IMR-90 (cell line): Measurements from ENCODE around the gene LMOD1. TPM values are rescaled to one million over a fixed set of nuclear protein-coding genes. Genes with fewer than 3 reads are reported as not detected.

Experiments used
- ATAC-seq: fragments of 200-7000 bp; cut with Tn5 transposase; 2 replicates; pipeline ENCODE4 v1.9.1; 2020; ENCODE audit warnings: low read depth, mild to moderate bottlenecking, moderate library complexity
- BruUV-seq: library from RNA; stranded (reverse); fragments of 400-500 nt; replicated peaks from 2 replicates; lab custom pipeline; 2021; lab: Mats Ljungman, UMichigan
- CTCF ChIA-PET: fragments of 300-600 bp; formaldehyde crosslinking; extraction: SDS; loops from one replicate; lab custom pipeline; 2021; ENCODE audit warnings: antibody characterized with exemption; lab: Yijun Ruan, JAX
- POLR2A ChIA-PET: fragments of 300-600 bp; sonication (Branson Sonifier 250); formaldehyde crosslinking; loops from one replicate; lab custom pipeline; 2022; ENCODE audit warnings: antibody characterized with exemption; ENCODE audit not compliant: unreplicated experiment; lab: Charles Lee
- DNase-seq: peaks from one replicate; pipeline ENCODE4 v3.0.0; 2013
- H2AFZ ChIP-seq: replicated peaks from 2 replicates; pipeline ENCODE3; 2013; ENCODE audit warnings: low read length, mild to moderate bottlenecking; ENCODE audit not compliant: poor library complexity
- H2AK5ac ChIP-seq: 2 replicates; pipeline ENCODE4 v1.6.1; 2013; ENCODE audit warnings: low read depth, low read length, inconsistent platforms
- H2AK9ac ChIP-seq: replicated peaks from 2 replicates; pipeline ENCODE3; 2013; ENCODE audit warnings: mild to moderate bottlenecking, low read depth, low read length, moderate library complexity; ENCODE audit not compliant: poor library complexity
- H2BK120ac ChIP-seq: 2 replicates; pipeline ENCODE4 v1.6.1; 2013; ENCODE audit warnings: low read depth, low read length, inconsistent platforms
- H2BK15ac ChIP-seq: 3 replicates; pipeline ENCODE4 v1.6.1; 2013; ENCODE audit warnings: low read depth, low read length, inconsistent platforms
- H2BK20ac ChIP-seq: 2 replicates; pipeline ENCODE4 v1.6.1; 2013; ENCODE audit warnings: low read depth, mild to moderate bottlenecking, inconsistent platforms, low read length, moderate library complexity
- H2BK5ac ChIP-seq: 2 replicates; pipeline ENCODE4 v1.6.1; 2013; ENCODE audit warnings: mild to moderate bottlenecking, low read depth, low read length, inconsistent platforms; ENCODE audit not compliant: poor library complexity, severe bottlenecking
- H3K14ac ChIP-seq: replicated peaks from 2 replicates; pipeline ENCODE4 v1.6.1; 2013; ENCODE audit warnings: low read depth, low read length, inconsistent platforms
- H3K18ac ChIP-seq: 2 replicates; pipeline ENCODE4 v1.6.1; 2013; ENCODE audit warnings: low read depth, low read length, control low read depth
- H3K23ac ChIP-seq: 2 replicates; pipeline ENCODE4 v1.6.1; 2013; ENCODE audit warnings: low read depth, low read length, inconsistent platforms
- H3K27ac ChIP-seq: 2 replicates; pipeline ENCODE4 v1.5.1; 2013; ENCODE audit warnings: mild to moderate bottlenecking, control low read depth, low read length; ENCODE audit not compliant: insufficient read depth
- H3K27me3 ChIP-seq: 2 replicates; pipeline ENCODE4 v1.6.1; 2013; ENCODE audit warnings: low read length; ENCODE audit not compliant: control insufficient read depth, insufficient read depth
- H3K36me3 ChIP-seq: 2 replicates; pipeline ENCODE4 v1.6.1; 2013; ENCODE audit warnings: low read length, mixed read lengths; ENCODE audit not compliant: control insufficient read depth, insufficient read depth
- H3K4ac ChIP-seq: 2 replicates; pipeline ENCODE4 v1.6.1; 2013; ENCODE audit warnings: low read depth, low read length, inconsistent platforms
- H3K4me1 ChIP-seq: 2 replicates; pipeline ENCODE4 v1.6.1; 2013; ENCODE audit warnings: low read length, mixed read lengths; ENCODE audit not compliant: control insufficient read depth, insufficient read depth
- H3K4me2 ChIP-seq: 2 replicates; pipeline ENCODE4 v1.6.1; 2013; ENCODE audit warnings: low read depth, mild to moderate bottlenecking, control low read depth, low read length, moderate library complexity
- H3K4me3 ChIP-seq: 2 replicates; pipeline ENCODE4 v1.5.1; 2013; ENCODE audit warnings: low read depth, mild to moderate bottlenecking, control low read depth, low read length, moderate library complexity; ENCODE audit not compliant: insufficient read depth
- H3K56ac ChIP-seq: 2 replicates; pipeline ENCODE4 v1.6.1; 2013; ENCODE audit warnings: low read length, inconsistent platforms; ENCODE audit not compliant: insufficient read depth; ENCODE audit errors: extremely low read depth
- H3K79me1 ChIP-seq, 2 experiments: 2 replicates each; pipeline ENCODE4 v1.6.1; 2013; ENCODE audit warnings: low read length in 2 of 2, inconsistent platforms in 1 of 2, low read depth in 1 of 2
- H3K9ac ChIP-seq: 2 replicates; pipeline ENCODE4 v1.6.1; 2013; ENCODE audit warnings: low read depth, low read length, control low read depth
- H3K9me1 ChIP-seq: 2 replicates; pipeline ENCODE4 v1.6.1; 2013; ENCODE audit warnings: low read length, inconsistent platforms; ENCODE audit not compliant: insufficient read depth
- H3K9me3 ChIP-seq: 2 replicates; pipeline ENCODE4 v1.6.1; 2013; ENCODE audit warnings: low read length; ENCODE audit not compliant: control insufficient read depth, insufficient read depth
- H4K20me1 ChIP-seq: 2 replicates; pipeline ENCODE4 v1.6.1; 2013; ENCODE audit warnings: low read length, inconsistent platforms; ENCODE audit not compliant: insufficient read depth
- H4K5ac ChIP-seq: 2 replicates; pipeline ENCODE4 v1.6.1; 2013; ENCODE audit warnings: mild to moderate bottlenecking, low read depth, low read length, control low read depth
- H4K8ac ChIP-seq, 2 experiments: 2 replicates each; pipeline ENCODE4 v1.6.1; 2013; ENCODE audit warnings: low read depth in 2 of 2, low read length in 2 of 2, control low read depth in 1 of 2, inconsistent platforms in 1 of 2
- H4K91ac ChIP-seq: 2 replicates; pipeline ENCODE4 v1.6.1; 2013; ENCODE audit warnings: low read depth, low read length, inconsistent platforms; ENCODE audit not compliant: insufficient read depth
- BHLHE40 ChIP-seq: fragments of 150-350 bp; IDR thresholded peaks from 2 replicates; pipeline ENCODE4 v1.6.1; 2016; ENCODE audit warnings: mild to moderate bottlenecking, low read depth, low read length
- CEBPB ChIP-seq: IDR thresholded peaks from 2 replicates; pipeline ENCODE4 v1.6.1; 2012; ENCODE audit warnings: low read depth, low read length, improper control_type of control experiment
- CHD1 ChIP-seq: IDR thresholded peaks from 2 replicates; pipeline ENCODE4 v1.6.1; 2012; ENCODE audit warnings: low read depth, low read length, improper control_type of control experiment
- FOS ChIP-seq: fragments of 150-350 bp; IDR thresholded peaks from 2 replicates; pipeline ENCODE4 v1.6.1; 2016; ENCODE audit warnings: low read depth, low read length
- MAFK ChIP-seq: IDR thresholded peaks from 2 replicates; pipeline ENCODE4 v1.6.1; 2012; ENCODE audit warnings: low read depth, low read length, improper control_type of control experiment
- MAZ ChIP-seq: IDR thresholded peaks from 2 replicates; pipeline ENCODE4 v1.6.1; 2012; ENCODE audit warnings: low read depth, mild to moderate bottlenecking, low read length, improper control_type of control experiment, moderate library complexity, borderline replicate concordance
- MXI1 ChIP-seq: IDR thresholded peaks from 2 replicates; pipeline ENCODE4 v1.6.1; 2012; ENCODE audit warnings: low read depth, mild to moderate bottlenecking, low read length, moderate library complexity, borderline replicate concordance
- NFE2L2 ChIP-seq: fragments of 150-350 bp; IDR thresholded peaks from 2 replicates; pipeline ENCODE4 v1.6.1; 2016; ENCODE audit warnings: low read depth, mild to moderate bottlenecking, low read length
- POLR2A ChIP-seq: IDR thresholded peaks from 2 replicates; pipeline ENCODE4 v1.6.1; 2012; ENCODE audit warnings: mild to moderate bottlenecking, low read depth, low read length
- RAD21 ChIP-seq: IDR thresholded peaks from 2 replicates; pipeline ENCODE4 v1.6.1; 2012; ENCODE audit warnings: low read length, improper control_type of control experiment
- RCOR1 ChIP-seq: IDR thresholded peaks from 2 replicates; pipeline ENCODE4 v1.6.1; 2012; ENCODE audit warnings: mild to moderate bottlenecking, low read length, improper control_type of control experiment; ENCODE audit not compliant: insufficient replicate concordance
- RFX5 ChIP-seq: IDR thresholded peaks from 2 replicates; pipeline ENCODE4 v1.8.0; 2012; ENCODE audit warnings: low read depth, mild to moderate bottlenecking, low read length, moderate library complexity
- SMC3 ChIP-seq: fragments of 150-350 bp; IDR thresholded peaks from 2 replicates; pipeline ENCODE4 v1.6.1; 2016; ENCODE audit warnings: low read depth, mild to moderate bottlenecking, antibody characterized with exemption, low read length, moderate library complexity
- WGBS, 2 experiments: methylation state at CpG; one replicate each; pipeline versions ENCODE4 v1.1.5 to v1.1.7; 2013; ENCODE audit warnings: missing lambda C conversion rate in 2 of 2; ENCODE audit not compliant: insufficient read length in 1 of 2; ENCODE audit errors: extremely low coverage in 2 of 2; 5-methylcytosine and 5-hydroxymethylcytosine counted together
- dilution Hi-C: fragments of 300-500 bp; cut with HindIII; formaldehyde crosslinking; loops from one replicate; pipeline ENCODE4 v1.14.3; 2018; ENCODE audit warnings: low sequenced_read_pairs; ENCODE audit not compliant: unreplicated experiment
- in situ Hi-C: fragments of 300-500 bp; cut with MboI; formaldehyde crosslinking; loops from 3 replicates; pipeline ENCODE4 v1.14.3; 2019; ENCODE audit warnings: low sequenced_read_pairs, inconsistent platforms, mixed read lengths
- intact Hi-C: fragments of 100-400 bp; cut with micrococcal nuclease; formaldehyde crosslinking; loops from 2 replicates; pipeline ENCODE4 v1.10.0; 2022
- polyA plus RNA-seq, 3 experiments: library from polyadenylated mRNA; depleted of rRNA; stranded (reverse); fragments of >200 nt; gene quantifications; 2 replicates each; pipeline ENCODE4 v1.2.3, GENCODE V29; 2012; ENCODE audit warnings: low replicate concordance in 1 of 3
- total RNA-seq: library from RNA; depleted of rRNA; stranded (reverse); fragments of >200 nt; gene quantifications from 2 replicates; pipeline ENCODE4 v1.2.3, GENCODE V29; 2012
- TF ChIP-seq, protein P1 (sequence below): fragments of 150-350 bp; IDR thresholded peaks from 2 replicates; pipeline ENCODE4 v1.6.1; 2017; ENCODE audit warnings: mild to moderate bottlenecking, antibody characterized with exemption, low read length, low read depth
- TF ChIP-seq, protein P2 (sequence below): conservative IDR thresholded peaks from 2 replicates; pipeline ENCODE4 v1.5.1; 2012; ENCODE audit warnings: mild to moderate bottlenecking, low read depth, low read length, improper control_type of control experiment
- TF ChIP-seq, protein P3 (sequence below): fragments of 150-350 bp; IDR thresholded peaks from 2 replicates; pipeline ENCODE4 v1.6.1; 2016; ENCODE audit warnings: low read depth, mild to moderate bottlenecking, low read length, moderate library complexity, borderline replicate concordance

The LMOD1 gene
- total and polyA plus RNA-seq, 2 of the 4 experiments (the other 2 are of a cell fraction): 51.7 to 53.2 TPM

DNA sequence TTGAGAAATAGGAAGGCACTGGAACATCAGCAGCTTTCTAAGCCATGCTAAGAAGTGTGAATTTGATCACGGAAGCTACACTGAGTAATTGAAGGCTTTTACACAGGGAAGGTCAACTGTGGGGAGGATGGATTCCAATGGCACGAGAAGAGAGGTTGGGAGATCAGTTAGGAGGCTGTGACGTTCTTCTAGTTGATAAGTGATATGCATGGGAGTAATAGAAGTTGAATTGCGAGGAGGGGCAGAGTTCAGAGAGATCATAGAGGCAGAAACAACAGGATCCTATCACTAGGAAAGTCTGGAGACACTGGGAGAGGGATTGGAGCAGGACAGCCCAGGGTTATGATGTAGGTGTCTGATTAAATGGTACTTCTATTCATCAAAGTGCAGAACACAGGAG, 16.2 kb downstream of the LMOD1 start:
- Histone ChIP-seq H3K4ac (no peak overlapping the region), H4K20me1 (peaks cover 6% of the 10 kb centered on the region; the same call in 1 of the 2 replicates), H2BK120ac (no peak overlapping the region), H3K14ac (no peak overlapping the region), H4K5ac (no peak overlapping the region), H3K9me3 (no peaks in the 10 kb centered on the region), H3K23ac (no peak overlapping the region), H2AK9ac (no peak overlapping the region), H2AFZ (no peak overlapping the region), H2BK20ac (no peak overlapping the region), H3K27me3 (no peaks in the 10 kb centered on the region), H3K27ac (no peak overlapping the region), H3K4me2 (no peak overlapping the region), H3K79me1 (peaks cover 22 to 71% of the 10 kb centered on the region in 2 experiments), H3K56ac (no peak overlapping the region), H3K36me3 (peaks cover 26% of the 10 kb centered on the region), H2AK5ac (no peak overlapping the region), H4K91ac (no peak overlapping the region), H3K9ac (no peak overlapping the region), H2BK15ac (no peak overlapping the region), H4K8ac (no peak overlapping the region), H3K9me1 (peaks cover 23% of the 10 kb centered on the region), H2BK5ac (no peak overlapping the region), H3K4me3 (no peak overlapping the region), H3K4me1 (peaks cover 13% of the 10 kb centered on the region), H3K18ac (no peak overlapping the region)
- in situ Hi-C loops: no loop called here
- dilution Hi-C loops: no loop called here
- no TSS peak for BruUV-seq
- WGBS, 2 experiments: 62% methylated on average over 4 of the region's 4 CpGs; no CpG with 5 or more reads in 1 of the 2 experiments
- intact Hi-C loops: no loop called here
- CTCF ChIA-PET: no interaction called here
- no peak for ATAC-seq
- TF ChIP-seq, protein P1, sequence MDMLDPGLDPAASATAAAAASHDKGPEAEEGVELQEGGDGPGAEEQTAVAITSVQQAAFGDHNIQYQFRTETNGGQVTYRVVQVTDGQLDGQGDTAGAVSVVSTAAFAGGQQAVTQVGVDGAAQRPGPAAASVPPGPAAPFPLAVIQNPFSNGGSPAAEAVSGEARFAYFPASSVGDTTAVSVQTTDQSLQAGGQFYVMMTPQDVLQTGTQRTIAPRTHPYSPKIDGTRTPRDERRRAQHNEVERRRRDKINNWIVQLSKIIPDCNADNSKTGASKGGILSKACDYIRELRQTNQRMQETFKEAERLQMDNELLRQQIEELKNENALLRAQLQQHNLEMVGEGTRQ: no peak
- TF ChIP-seq FOS (no peak), MAZ (no peak), RCOR1 (no peak), CEBPB (no peak), RFX5 (no peak), SMC3 (no peak), NFE2L2 (no peak), RAD21 (no peak), BHLHE40 (no peak), POLR2A (no peak), CHD1 (no peak), MXI1 (no peak), MAFK (no peak)
- TF ChIP-seq, protein P2, sequence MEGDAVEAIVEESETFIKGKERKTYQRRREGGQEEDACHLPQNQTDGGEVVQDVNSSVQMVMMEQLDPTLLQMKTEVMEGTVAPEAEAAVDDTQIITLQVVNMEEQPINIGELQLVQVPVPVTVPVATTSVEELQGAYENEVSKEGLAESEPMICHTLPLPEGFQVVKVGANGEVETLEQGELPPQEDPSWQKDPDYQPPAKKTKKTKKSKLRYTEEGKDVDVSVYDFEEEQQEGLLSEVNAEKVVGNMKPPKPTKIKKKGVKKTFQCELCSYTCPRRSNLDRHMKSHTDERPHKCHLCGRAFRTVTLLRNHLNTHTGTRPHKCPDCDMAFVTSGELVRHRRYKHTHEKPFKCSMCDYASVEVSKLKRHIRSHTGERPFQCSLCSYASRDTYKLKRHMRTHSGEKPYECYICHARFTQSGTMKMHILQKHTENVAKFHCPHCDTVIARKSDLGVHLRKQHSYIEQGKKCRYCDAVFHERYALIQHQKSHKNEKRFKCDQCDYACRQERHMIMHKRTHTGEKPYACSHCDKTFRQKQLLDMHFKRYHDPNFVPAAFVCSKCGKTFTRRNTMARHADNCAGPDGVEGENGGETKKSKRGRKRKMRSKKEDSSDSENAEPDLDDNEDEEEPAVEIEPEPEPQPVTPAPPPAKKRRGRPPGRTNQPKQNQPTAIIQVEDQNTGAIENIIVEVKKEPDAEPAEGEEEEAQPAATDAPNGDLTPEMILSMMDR: no peak
- TF ChIP-seq, protein P3, sequence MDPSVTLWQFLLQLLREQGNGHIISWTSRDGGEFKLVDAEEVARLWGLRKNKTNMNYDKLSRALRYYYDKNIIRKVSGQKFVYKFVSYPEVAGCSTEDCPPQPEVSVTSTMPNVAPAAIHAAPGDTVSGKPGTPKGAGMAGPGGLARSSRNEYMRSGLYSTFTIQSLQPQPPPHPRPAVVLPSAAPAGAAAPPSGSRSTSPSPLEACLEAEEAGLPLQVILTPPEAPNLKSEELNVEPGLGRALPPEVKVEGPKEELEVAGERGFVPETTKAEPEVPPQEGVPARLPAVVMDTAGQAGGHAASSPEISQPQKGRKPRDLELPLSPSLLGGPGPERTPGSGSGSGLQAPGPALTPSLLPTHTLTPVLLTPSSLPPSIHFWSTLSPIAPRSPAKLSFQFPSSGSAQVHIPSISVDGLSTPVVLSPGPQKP: no peak
- POLR2A ChIA-PET: no interaction called here
- DNase-seq: peak; percentile 29
